Activated B cell treated with CpG ODN at 0.5 μM for 24 hours (primary cell): Measurements from ENCODE around the gene CENPB. TPM values are rescaled to one million over a fixed set of nuclear protein-coding genes. Genes with fewer than 3 reads are reported as not detected.

ENCODE experiments used
- ATAC-seq: fragments of 200-7000 bp; cut with Tn5 transposase; one replicate; pipeline ENCODE4 v1.10.0; 2021; ENCODE audit warnings: low read depth, mild to moderate bottlenecking, moderate library complexity
- CTCF ChIA-PET: fragments of 350-600 bp; sonication (Branson Sonifier 250); formaldehyde crosslinking; loops from one replicate; lab custom pipeline; 2021; ENCODE audit warnings: antibody characterized with exemption; lab: Charles Lee
- POLR2A ChIA-PET: fragments of 350-600 bp; sonication (Branson Sonifier 250); formaldehyde crosslinking; loops from one replicate; lab custom pipeline; 2021; ENCODE audit warnings: antibody characterized with exemption; lab: Charles Lee
- DNase-seq: peaks from one replicate; pipeline ENCODE4 v3.0.0; 2022
- H3K27ac Mint-ChIP-seq: one replicate; pipeline ENCODE4 v1.8.0; 2020; ENCODE audit warnings: mixed read lengths
- H3K27me3 Mint-ChIP-seq: one replicate; pipeline ENCODE4 v1.8.0; 2021; ENCODE audit warnings: mixed read lengths
- H3K36me3 Mint-ChIP-seq: one replicate; pipeline ENCODE4 v1.8.0; 2021; ENCODE audit warnings: low read depth, mixed read lengths
- H3K4me1 Mint-ChIP-seq: one replicate; pipeline ENCODE4 v1.8.0; 2021; ENCODE audit warnings: mixed read lengths
- H3K4me3 Mint-ChIP-seq: one replicate; pipeline ENCODE4 v1.8.0; 2020; ENCODE audit warnings: mild to moderate bottlenecking, mixed read lengths
- H3K9me3 Mint-ChIP-seq: one replicate; pipeline ENCODE4 v1.8.0; 2020; ENCODE audit warnings: mixed read lengths
- CTCF ChIP-seq: fragments of 200-600 bp; IDR thresholded peaks from one replicate; pipeline ENCODE4 v1.8.0; 2022; ENCODE audit warnings: antibody characterized with exemption, mild to moderate bottlenecking
- intact Hi-C: fragments of 100-400 bp; cut with micrococcal nuclease; formaldehyde crosslinking; loops from one replicate; pipeline ENCODE4 v1.15.1; 2024
- total RNA-seq: library from RNA; stranded (reverse); gene quantifications from 2 replicates; pipeline ENCODE4 v1.2.3, GENCODE V29; 2022

CENPB gene
- total RNA-seq, 1 donor from 2014 or later = 51.7 TPM

GRCh38 chr20:3735768-3736167, 50.8 kb downstream of the CENPB start:
- no peak overlapping the region for H3K4me3 Mint-ChIP-seq
- no peak for DNase-seq
- ChIA-PET POLR2A (no interaction called here), CTCF (no interaction called here)
- no peak overlapping the region for H3K27ac Mint-ChIP-seq
- H3K27me3 Mint-ChIP-seq = peaks cover 28% of the 10 kb centered on the region
- no peaks in the 10 kb centered on the region for H3K4me1 Mint-ChIP-seq
- H3K9me3 Mint-ChIP-seq = no peaks in the 10 kb centered on the region
- no peak for TF ChIP-seq CTCF
- intact Hi-C loops = no loop called here
- ATAC-seq = no peak
- no peaks in the 10 kb centered on the region for H3K36me3 Mint-ChIP-seq

- Mint-ChIP-seq H3K4me1 (no peaks in the 10 kb centered on the region), H3K27me3 (peaks cover 38% of the 10 kb centered on the region), H3K27ac (no peak overlapping the region), H3K9me3 (no peaks in the 10 kb centered on the region), H3K36me3 (no peaks in the 10 kb centered on the region), H3K4me3 (no peak overlapping the region)
- ChIA-PET CTCF (no interaction called here), POLR2A (no interaction called here)
- DNase-seq = no peak
- intact Hi-C loops = no loop called here
- TF ChIP-seq CTCF = no peak
- ATAC-seq = no peak
Measured at GRCh38 chr20:3734111-3734843, 52.3 kb downstream of the CENPB start.

Other genes with a start within 250 kb of the CENPB start
- gene GFRA4, start 123.3 kb downstream of the CENPB start, total RNA-seq = not detected in 2 replicates
- gene ADAM33, start 104.7 kb downstream of the CENPB start, total RNA-seq = not detected in 2 replicates
- not detected in 2 replicates for gene SIGLEC1, start 74.1 kb downstream of the CENPB start, total RNA-seq
- not detected in 2 replicates for gene HSPA12B, start 54.1 kb downstream of the CENPB start, total RNA-seq
- 29.9 and 31.1 TPM in 2 replicates for gene ADISSP, start 19.0 kb downstream of the CENPB start, total RNA-seq
- not detected in 2 replicates for gene SPEF1, start 5.3 kb downstream of the CENPB start, total RNA-seq
- 21.6 and 24.3 TPM in 2 replicates for gene CDC25B, start 9.6 kb upstream of the CENPB start, total RNA-seq
- 13.4 and 13.5 TPM in 2 replicates for gene AP5S1, start 33.8 kb upstream of the CENPB start, total RNA-seq
- gene MAVS, start 60.1 kb upstream of the CENPB start, total RNA-seq = 33.5 and 39.7 TPM in 2 replicates
- gene PANK2, start 102.6 kb upstream of the CENPB start, total RNA-seq = 52.1 and 55.0 TPM in 2 replicates
- 6.3 and 6.9 TPM in 2 replicates for gene RNF24, start 228.8 kb upstream of the CENPB start, total RNA-seq